ENCODE measurements around the gene YWHAQ. TPM values are rescaled to one million over a fixed set of nuclear protein-coding genes. Genes with fewer than 3 reads are reported as not detected.
"Not testable (repeated sequence)": the region's sequence is repeated elsewhere in the genome, so short reads cannot be mapped to it uniquely, and the experiment has no call there.

The YWHAQ gene
- total RNA-seq, 1 donor from 2014 or later = 172 TPM

- H3K36me3 ChIP-seq = peaks cover 17 to 50% of the 10 kb centered on the region in 2 donors
- H3K27ac ChIP-seq = no peak overlapping the region
Observed at GRCh38 chr2:9586465-9586864, 44.3 kb downstream of the YWHAQ start.

GRCh38 chr2:9585486-9585885 is 45.3 kb downstream of the YWHAQ start:
- peaks cover 0 to 4% of the 10 kb centered on the region in 2 donors for H3K4me1 ChIP-seq
- H3K27ac ChIP-seq = no peak overlapping the region
- TF ChIP-seq CTCF (IDR thresholded peaks at IDR 0.05) = no peak
- intact Hi-C loops (cut with DNase I) = no loop called here
- H3K27me3 ChIP-seq = no peaks in the 10 kb centered on the region
- H3K36me3 ChIP-seq = peaks cover 17 to 47% of the 10 kb centered on the region in 2 donors
- H3K4me3 ChIP-seq = no peak overlapping the region
- no peaks in the 10 kb centered on the region for H3K9me3 ChIP-seq
- DNase-seq (ENCODE audit: low spot score in 2 of 2) = no peak

More at GRCh38 chr2:9586465-9586864, 44.3 kb downstream of the YWHAQ start:
- Histone ChIP-seq H3K4me3 (no peak overlapping the region), H3K9me3 (no peaks in the 10 kb centered on the region), H3K4me1 (peaks cover 0 to 4% of the 10 kb centered on the region in 2 donors), H3K27me3 (no peaks in the 10 kb centered on the region)
- intact Hi-C loops (cut with DNase I) = no loop called here
- no peak for TF ChIP-seq CTCF (IDR thresholded peaks at IDR 0.05)
- no peak for DNase-seq (ENCODE audit: low spot score in 2 of 2)

GRCh38 chr2:9584902-9585301 is 45.9 kb downstream of the YWHAQ start:
- intact Hi-C loops (cut with DNase I); DNase-seq (ENCODE audit: low spot score in 2 of 2); H3K4me1 ChIP-seq; H3K27me3 ChIP-seq; H3K4me3 ChIP-seq; H3K9me3 ChIP-seq: not testable (repeated sequence)
- peaks cover 17 to 49% of the 10 kb centered on the region in 2 donors for H3K36me3 ChIP-seq
- H3K27ac ChIP-seq = peak overlapping the region in 1 of 2 donors; percentile 29

- Histone ChIP-seq H3K27me3 (no peaks in the 10 kb centered on the region), H3K9me3 (no peaks in the 10 kb centered on the region), H3K4me3 (no peak overlapping the region), H3K36me3 (peaks cover 16 to 27% of the 10 kb centered on the region in 2 donors), H3K27ac (no peak overlapping the region), H3K4me1 (peaks cover 0 to 4% of the 10 kb centered on the region in 2 donors)
- no peak for TF ChIP-seq CTCF (IDR thresholded peaks at IDR 0.05)
- DNase-seq (ENCODE audit: low spot score in 2 of 2) = no peak
- intact Hi-C loops (cut with DNase I) = no loop called here
Observed at GRCh38 chr2:9582624-9583023, 48.2 kb downstream of the YWHAQ start.

- Histone ChIP-seq H3K27ac (no peak overlapping the region), H3K9me3 (no peaks in the 10 kb centered on the region), H3K4me1 (peaks cover 4 to 14% of the 10 kb centered on the region in 2 donors), H3K27me3 (no peaks in the 10 kb centered on the region), H3K36me3 (peaks cover 3 to 6% of the 10 kb centered on the region in 2 donors), H3K4me3 (no peak overlapping the region)
- no peak for DNase-seq (ENCODE audit: low spot score in 2 of 2)
- intact Hi-C loops (cut with DNase I) = no loop called here
- no peak for TF ChIP-seq CTCF (IDR thresholded peaks at IDR 0.05)
Observed at GRCh38 chr2:9578467-9579235, 52.1 kb downstream of the YWHAQ start.

GRCh38 chr2:9574331-9574730 is 56.5 kb downstream of the YWHAQ start:
- no peak for DNase-seq (ENCODE audit: low spot score in 2 of 2)
- H3K9me3 ChIP-seq = no peaks in the 10 kb centered on the region
- intact Hi-C loops (cut with DNase I) = loop anchor here (2.0 kb wide), 1 partner anchor 16 kb away; no protein-coding TSS in a partner anchor
- H3K36me3 ChIP-seq = no peaks in the 10 kb centered on the region
- peaks cover 4 to 19% of the 10 kb centered on the region in 2 donors for H3K4me1 ChIP-seq
- no peak for TF ChIP-seq CTCF (IDR thresholded peaks at IDR 0.05)
- H3K27me3 ChIP-seq = no peaks in the 10 kb centered on the region
- H3K27ac ChIP-seq = peak overlapping the region; percentile 92 to 93
- peak overlapping the region; percentile 3 to 34 for H3K4me3 ChIP-seq

Measured in ascending aorta (tissue), 2 donors.